ENCODE measurements around the gene SLC22A2.

- TF ChIP-seq CTCF (IDR thresholded peaks at IDR 0.05; ENCODE audit: low read depth, low read length, missing input control), result no peak
- TF ChIP-seq EGR1 (IDR thresholded peaks at IDR 0.05; ENCODE audit: low read depth in 2 of 2), result no peak
- no peak for TF ChIP-seq JUND (IDR thresholded peaks at IDR 0.05)
- no peak for TF ChIP-seq MAX (IDR thresholded peaks at IDR 0.05)
- no peak for TF ChIP-seq TAF1 (conservative IDR thresholded peaks at IDR 0.05)
- TF ChIP-seq REST (IDR thresholded peaks at IDR 0.05), result no peak
- no peak for TF ChIP-seq FOXA1 (IDR thresholded peaks at IDR 0.05)
- TF ChIP-seq SP1 (IDR thresholded peaks at IDR 0.05), result no peak
- no peak for TF ChIP-seq ZBTB33 (IDR thresholded peaks at IDR 0.05)
- no peak for TF ChIP-seq RAD21 (IDR thresholded peaks at IDR 0.05)
- no peak for TF ChIP-seq YY1 (IDR thresholded peaks at IDR 0.05)
These were observed 23.8 kb upstream of the SLC22A2 start for GRCh38 chr6:160282444-160282843.

Measured in liver (tissue), 3 donors.